Measurements from ENCODE around the gene TMOD1.

DNA sequence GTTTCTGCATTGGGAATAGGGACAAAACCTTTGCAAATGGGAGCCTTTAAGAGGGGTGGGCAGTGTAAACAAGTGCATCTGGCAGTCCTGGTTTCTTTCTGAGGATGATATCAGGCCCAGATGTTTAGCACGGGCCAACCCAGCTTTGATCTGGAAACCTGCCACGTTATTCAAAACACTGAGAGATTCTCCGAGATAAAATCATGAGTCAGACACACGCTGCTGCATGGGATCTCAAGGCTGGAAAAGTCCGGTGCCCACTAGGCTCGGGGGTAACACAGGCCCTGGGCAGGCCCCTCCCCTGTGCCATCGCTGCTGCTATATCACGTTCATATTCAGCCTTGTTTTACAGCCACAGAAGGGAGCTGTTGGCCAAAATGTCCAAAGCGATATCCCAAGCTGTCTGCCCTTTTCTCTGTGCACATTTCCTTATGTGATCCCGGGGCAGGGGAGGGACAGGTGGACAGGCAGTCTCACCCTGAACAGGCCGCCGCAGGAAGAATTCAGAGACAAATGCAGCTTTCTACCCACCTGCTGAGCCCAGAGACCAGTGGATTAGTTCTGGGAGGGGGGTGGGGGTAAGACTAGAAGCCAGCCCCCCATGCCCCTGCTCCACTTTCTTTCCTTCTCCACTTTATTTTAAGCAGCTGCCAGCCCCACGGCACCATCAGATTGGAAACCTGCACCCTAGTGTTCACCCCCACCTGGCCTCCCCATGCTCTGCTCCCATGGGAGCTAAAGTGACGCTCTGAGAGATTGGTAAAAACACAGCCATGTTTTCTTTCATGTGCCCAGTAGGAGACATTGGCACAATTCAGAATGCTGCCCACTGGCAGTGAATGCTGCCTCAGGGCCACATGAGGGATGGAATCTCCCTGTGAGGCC is 63.1 kb downstream of the TMOD1 start:
- TF ChIP-seq, protein P1, sequence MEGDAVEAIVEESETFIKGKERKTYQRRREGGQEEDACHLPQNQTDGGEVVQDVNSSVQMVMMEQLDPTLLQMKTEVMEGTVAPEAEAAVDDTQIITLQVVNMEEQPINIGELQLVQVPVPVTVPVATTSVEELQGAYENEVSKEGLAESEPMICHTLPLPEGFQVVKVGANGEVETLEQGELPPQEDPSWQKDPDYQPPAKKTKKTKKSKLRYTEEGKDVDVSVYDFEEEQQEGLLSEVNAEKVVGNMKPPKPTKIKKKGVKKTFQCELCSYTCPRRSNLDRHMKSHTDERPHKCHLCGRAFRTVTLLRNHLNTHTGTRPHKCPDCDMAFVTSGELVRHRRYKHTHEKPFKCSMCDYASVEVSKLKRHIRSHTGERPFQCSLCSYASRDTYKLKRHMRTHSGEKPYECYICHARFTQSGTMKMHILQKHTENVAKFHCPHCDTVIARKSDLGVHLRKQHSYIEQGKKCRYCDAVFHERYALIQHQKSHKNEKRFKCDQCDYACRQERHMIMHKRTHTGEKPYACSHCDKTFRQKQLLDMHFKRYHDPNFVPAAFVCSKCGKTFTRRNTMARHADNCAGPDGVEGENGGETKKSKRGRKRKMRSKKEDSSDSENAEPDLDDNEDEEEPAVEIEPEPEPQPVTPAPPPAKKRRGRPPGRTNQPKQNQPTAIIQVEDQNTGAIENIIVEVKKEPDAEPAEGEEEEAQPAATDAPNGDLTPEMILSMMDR (IDR thresholded peaks at IDR 0.05) = no peak
- no peak for TF ChIP-seq POLR2A (IDR thresholded peaks at IDR 0.05)
